Colonic mucosa (tissue), 4 donors: ENCODE measurements around the gene MCHR1. TPM values are rescaled to one million over a fixed set of nuclear protein-coding genes. Genes with fewer than 3 reads are reported as not detected.

ENCODE experiments used
- DNase-seq: peaks from one replicate; pipeline ENCODE4 v3.0.0-alpha.2; 2020
- H3K27ac ChIP-seq: fragments of 200-600 bp; one replicate; pipeline ENCODE4 v1.8.0; 2021
- H3K27me3 ChIP-seq: fragments of 200-600 bp; one replicate; pipeline ENCODE4 v1.8.0; 2021
- H3K36me3 ChIP-seq: fragments of 200-600 bp; one replicate; pipeline ENCODE4 v1.8.0; 2021
- H3K4me1 ChIP-seq: fragments of 200-600 bp; one replicate; pipeline ENCODE4 v1.8.0; 2021; ENCODE audit warnings: mild to moderate bottlenecking
- H3K4me3 ChIP-seq: fragments of 200-600 bp; one replicate; pipeline ENCODE4 v1.8.0; 2021
- H3K9ac ChIP-seq, 2 donors: one replicate each; pipeline ENCODE4 v1.7.0; 2013; ENCODE audit warnings: control low read depth in 2 of 2, low read depth in 2 of 2, low read length in 2 of 2
- H3K9me3 ChIP-seq: fragments of 200-600 bp; one replicate; pipeline ENCODE4 v1.8.0; 2021
- intact Hi-C: fragments of 100-400 bp; cut with DNase I; formaldehyde crosslinking; loops from one replicate; pipeline ENCODE4 v1.14.1; 2022
- total RNA-seq, 2 donors: library from RNA; stranded (reverse); fragmentation: NEBNext Ultra II Directional in 1 of 2; extraction: Animal tissue kit (Norgen Biotek cat#: 25700) in 1 of 2; gene quantifications; one replicate each; pipeline ENCODE4 v1.2.1, GENCODE V29; 2021
- TF ChIP-seq, protein P1 (sequence below): fragments of 200-600 bp; IDR thresholded peaks from one replicate; pipeline ENCODE4 v1.8.0; 2022; ENCODE audit warnings: antibody characterized with exemption, mild to moderate bottlenecking
- donor health status: healthy.
- donor health status: DM: no; HTN: no; CAD: no.
- donor health status: DM: no; HTN: no; CAD: no.

Gene MCHR1, protein sequence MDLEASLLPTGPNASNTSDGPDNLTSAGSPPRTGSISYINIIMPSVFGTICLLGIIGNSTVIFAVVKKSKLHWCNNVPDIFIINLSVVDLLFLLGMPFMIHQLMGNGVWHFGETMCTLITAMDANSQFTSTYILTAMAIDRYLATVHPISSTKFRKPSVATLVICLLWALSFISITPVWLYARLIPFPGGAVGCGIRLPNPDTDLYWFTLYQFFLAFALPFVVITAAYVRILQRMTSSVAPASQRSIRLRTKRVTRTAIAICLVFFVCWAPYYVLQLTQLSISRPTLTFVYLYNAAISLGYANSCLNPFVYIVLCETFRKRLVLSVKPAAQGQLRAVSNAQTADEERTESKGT
- under 1 TPM in 1 of 2 donors, not detected in 1; 0.16 TPM for total RNA-seq

DNA sequence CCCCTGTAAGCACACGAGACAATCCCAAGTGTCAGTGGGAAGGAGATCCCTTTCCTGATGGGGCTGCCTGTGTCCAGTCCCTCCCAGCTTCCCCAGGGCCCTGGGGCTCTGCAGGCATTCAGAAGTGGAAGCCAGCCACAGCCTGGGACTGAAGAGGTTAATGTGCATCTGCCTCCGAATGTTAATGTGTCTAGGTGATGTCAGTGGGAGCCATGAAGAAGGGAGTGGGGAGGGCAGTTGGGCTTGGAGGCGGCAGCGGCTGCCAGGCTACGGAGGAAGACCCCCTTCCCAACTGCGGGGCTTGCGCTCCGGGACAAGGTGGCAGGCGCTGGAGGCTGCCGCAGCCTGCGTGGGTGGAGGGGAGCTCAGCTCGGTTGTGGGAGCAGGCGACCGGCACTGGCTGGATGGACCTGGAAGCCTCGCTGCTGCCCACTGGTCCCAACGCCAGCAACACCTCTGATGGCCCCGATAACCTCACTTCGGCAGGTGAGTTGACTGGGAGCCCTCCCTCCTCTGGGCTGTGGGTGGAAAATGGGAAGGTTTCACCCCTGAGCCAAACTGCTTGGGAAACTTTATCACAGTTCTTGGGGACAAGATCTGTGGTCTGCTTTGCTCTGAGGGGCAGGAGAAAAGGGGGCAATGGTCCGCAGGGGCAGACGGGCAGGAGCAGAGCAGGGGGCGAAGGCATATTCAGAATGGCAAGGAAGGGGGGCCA is at the start of gene MCHR1:
TSS of gene MCHR1 (plus strand) at position 236 of the 715 bp plus-strand sequence. CDS start at position 405, 169 bp downstream.
- no peak for DNase-seq
- Histone ChIP-seq H3K9ac (peak within 1 kb of the TSS in 1 of 2 donors; percentile 43), H3K4me3 (no peak within 1 kb of the TSS), H3K27me3 (no peaks in the 10 kb centered on the region), H3K27ac (no peak within 1 kb of the TSS), H3K9me3 (no peaks in the 10 kb centered on the region), H3K36me3 (no peaks in the 10 kb centered on the region), H3K4me1 (no peaks in the 10 kb centered on the region)
- TF ChIP-seq, protein P1, sequence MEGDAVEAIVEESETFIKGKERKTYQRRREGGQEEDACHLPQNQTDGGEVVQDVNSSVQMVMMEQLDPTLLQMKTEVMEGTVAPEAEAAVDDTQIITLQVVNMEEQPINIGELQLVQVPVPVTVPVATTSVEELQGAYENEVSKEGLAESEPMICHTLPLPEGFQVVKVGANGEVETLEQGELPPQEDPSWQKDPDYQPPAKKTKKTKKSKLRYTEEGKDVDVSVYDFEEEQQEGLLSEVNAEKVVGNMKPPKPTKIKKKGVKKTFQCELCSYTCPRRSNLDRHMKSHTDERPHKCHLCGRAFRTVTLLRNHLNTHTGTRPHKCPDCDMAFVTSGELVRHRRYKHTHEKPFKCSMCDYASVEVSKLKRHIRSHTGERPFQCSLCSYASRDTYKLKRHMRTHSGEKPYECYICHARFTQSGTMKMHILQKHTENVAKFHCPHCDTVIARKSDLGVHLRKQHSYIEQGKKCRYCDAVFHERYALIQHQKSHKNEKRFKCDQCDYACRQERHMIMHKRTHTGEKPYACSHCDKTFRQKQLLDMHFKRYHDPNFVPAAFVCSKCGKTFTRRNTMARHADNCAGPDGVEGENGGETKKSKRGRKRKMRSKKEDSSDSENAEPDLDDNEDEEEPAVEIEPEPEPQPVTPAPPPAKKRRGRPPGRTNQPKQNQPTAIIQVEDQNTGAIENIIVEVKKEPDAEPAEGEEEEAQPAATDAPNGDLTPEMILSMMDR: no peak
- intact Hi-C loops: no loop called here

DNA sequence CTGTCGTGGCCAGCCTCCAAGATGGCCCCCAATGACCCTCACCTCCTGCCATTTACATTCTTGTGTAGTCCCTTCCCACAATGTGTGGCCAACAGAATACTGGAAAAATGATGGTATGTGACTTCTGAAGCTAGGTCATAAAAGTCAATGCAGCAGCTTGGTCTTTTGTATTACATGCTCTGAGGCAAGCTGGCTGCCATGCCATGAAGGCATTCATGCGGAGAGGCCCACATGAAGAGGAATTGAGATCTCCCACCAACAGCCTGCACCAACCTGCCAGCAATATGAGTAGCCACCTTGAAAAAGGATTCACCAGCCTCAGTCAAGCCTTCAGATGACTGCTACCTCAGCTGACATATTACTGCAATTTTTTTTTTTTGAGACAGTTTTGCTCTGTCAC is 47.4 kb upstream of the MCHR1 start:
- Histone ChIP-seq H3K27me3 (no peaks in the 10 kb centered on the region), H3K9ac (no peak overlapping the region), H3K27ac (no peak overlapping the region), H3K4me3 (no peak overlapping the region), H3K36me3 (no peaks in the 10 kb centered on the region), H3K4me1 (peaks cover 3% of the 10 kb centered on the region), H3K9me3 (no peaks in the 10 kb centered on the region)
- DNase-seq: no peak
- intact Hi-C loops: no loop called here
- TF ChIP-seq, protein P1: no peak

DNA sequence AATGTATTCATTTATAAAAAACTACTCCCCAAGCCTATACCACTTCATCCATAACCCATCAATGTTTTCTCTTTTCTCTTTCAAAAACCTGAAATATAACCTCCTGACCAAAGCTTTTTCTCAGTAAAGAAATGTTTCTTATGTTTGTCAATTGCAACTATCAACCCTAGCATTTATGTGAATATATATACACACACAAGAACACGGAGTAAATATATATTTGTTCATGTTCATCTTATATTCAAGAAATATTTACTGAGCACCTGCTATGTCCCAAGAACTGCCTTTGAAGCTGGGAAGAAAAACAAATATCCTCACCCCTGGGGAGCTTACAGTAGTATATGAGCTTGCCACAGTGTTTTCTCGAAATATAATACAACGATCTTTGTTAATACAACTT is 46.2 kb upstream of the MCHR1 start:
- no peaks in the 10 kb centered on the region for H3K9me3 ChIP-seq
- no peaks in the 10 kb centered on the region for H3K27me3 ChIP-seq
- peaks cover 3% of the 10 kb centered on the region for H3K4me1 ChIP-seq
- no peak overlapping the region for H3K9ac ChIP-seq
- intact Hi-C loops: no loop called here
- no peak for DNase-seq
- no peak overlapping the region for H3K27ac ChIP-seq
- no peaks in the 10 kb centered on the region for H3K36me3 ChIP-seq
- no peak overlapping the region for H3K4me3 ChIP-seq
- TF ChIP-seq, protein P1: no peak

DNA sequence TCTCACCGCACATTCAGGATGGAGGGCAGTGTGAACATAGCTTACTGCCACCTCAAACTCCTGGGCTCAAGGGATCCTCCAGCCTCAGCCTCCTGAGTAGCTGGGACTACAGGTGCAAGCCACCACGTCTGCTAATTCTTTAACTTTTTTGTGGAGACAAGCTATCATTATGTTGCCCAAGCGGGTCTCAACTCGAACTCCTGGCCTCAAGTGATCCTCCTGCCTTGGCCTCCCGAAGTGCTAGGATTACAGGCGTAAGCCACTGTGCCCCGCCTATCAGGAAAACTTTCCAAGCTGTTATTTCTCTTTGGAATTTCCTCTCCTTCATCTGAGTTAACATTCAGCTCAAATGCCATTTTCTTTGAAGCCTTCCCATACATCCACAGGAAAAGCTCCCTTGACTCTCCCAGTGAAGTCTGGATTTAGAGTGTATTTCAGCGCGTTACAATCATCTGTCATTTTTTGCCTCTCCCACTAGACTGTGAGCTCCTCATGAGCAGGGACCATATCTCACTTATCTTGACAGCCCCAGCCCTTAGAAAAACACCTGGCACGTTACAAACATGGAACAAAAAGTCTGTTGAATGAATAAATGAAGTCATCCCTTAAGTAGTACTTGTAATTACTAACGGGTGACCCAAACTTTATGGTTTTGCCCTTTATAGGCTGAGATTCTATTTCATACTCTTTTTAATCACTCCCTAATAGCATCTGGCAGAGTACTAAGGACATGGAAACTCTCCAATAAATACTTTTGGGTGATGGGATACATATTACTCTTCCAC is 45.0 kb upstream of the MCHR1 start:
- Histone ChIP-seq H3K27me3 (no peaks in the 10 kb centered on the region), H3K4me3 (no peak overlapping the region), H3K9ac (no peak overlapping the region), H3K4me1 (peaks cover 3% of the 10 kb centered on the region), H3K36me3 (no peaks in the 10 kb centered on the region), H3K27ac (no peak overlapping the region), H3K9me3 (no peaks in the 10 kb centered on the region)
- TF ChIP-seq, protein P1: no peak
- intact Hi-C loops: no loop called here
- no peak for DNase-seq
